HG03575 (cell line): ENCODE results near the gene ICA1L.

ENCODE experiments used
- ATAC-seq: cut with Tn5 transposase; IDR thresholded peaks from one replicate; pipeline ENCODE4 v1.9.1; 2021; ENCODE audit not compliant: unreplicated experiment, insufficient number of reproducible peaks, low FRiP score; ENCODE audit errors: extremely low read depth

ICA1L gene

DNA sequence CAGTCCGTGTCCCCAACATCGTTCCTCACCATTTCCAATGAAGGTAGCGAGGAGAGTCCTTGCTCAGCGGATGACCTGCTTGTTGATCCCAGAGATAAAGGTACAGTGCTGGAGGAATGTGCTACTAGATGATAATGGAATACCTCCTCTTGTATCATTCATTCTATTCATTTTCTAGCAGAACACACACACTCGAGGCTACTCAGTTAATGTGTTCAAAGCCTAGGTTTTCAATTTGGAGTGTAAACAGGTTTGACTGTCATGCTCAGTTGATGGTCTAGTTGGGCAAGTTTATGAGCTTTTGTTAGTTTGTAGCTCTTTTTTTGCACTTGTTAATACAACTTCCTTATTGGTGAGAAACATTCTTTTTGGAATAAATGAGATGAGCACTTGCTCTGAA, 114.2 kb downstream of the ICA1L start:
- ATAC-seq: no peak

GRCh38 chr2:202756598-202756997, 115.0 kb downstream of the ICA1L start:
- ATAC-seq: no peak

DNA sequence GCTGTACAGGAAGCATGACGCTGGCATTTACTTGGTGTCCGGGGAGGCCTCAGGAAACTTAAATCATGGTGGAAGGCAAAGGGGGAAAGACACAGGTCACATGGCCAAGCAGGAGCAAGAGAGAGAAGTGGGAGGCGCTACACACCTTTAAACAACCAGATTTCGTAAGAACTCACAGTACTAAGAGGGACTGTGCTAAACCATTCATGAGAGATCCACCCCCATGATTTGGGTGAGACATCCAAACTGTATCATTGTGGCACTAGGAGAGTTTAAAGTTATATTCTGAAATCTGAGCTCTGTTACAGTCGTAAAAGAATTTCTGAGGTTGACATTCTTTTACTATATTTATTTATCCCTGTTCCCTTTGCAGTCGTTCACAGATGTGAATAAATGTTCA, 116.6 kb downstream of the ICA1L start:
- ATAC-seq: no peak

- ATAC-seq: no peak
These were observed 119.5 kb downstream of the ICA1L start for GRCh38 chr2:202752071-202752470.

- no peak for ATAC-seq
These were observed 120.7 kb downstream of the ICA1L start for GRCh38 chr2:202750763-202751427.

GRCh38 chr2:202749477-202749876, 122.1 kb downstream of the ICA1L start:
- ATAC-seq: no peak

DNA sequence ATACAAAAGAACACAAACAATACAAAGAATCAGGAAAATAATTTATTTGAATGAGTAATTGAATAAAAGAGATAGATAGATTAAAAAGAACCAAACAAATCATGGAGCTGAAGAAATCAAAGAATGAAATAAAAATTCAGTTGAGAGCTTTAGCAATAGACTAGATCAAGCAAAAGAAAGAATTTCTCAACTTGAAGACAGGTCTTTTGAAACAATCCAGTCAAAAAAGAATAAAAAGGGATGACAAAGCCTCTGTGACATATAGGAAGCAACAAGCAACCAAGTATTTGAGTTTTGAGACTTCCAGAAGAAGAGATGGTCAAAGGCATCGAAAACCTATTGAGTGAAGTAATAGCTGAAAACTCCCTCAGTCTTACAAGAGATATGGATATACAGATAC, 128.0 kb downstream of the ICA1L start:
- no peak for ATAC-seq

DNA sequence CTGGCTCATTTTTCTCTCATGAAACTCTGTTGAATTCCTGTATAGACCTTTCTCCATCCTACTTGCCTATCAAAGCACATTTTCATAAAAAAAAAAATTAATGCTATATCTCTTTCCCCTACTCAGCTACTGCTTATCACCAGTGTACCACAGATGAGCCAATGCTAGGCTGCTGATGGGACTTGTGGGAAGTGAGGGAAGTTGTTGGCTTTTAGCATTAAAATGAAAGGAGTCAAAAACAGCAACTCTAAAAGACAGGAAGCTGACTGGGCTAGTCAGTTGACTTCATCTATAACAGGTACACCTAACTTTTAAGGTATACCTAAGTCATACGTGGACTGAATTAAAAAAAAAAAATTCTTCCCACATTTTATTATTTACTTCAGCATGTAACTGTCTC, 134.7 kb downstream of the ICA1L start:
- no peak for ATAC-seq

GRCh38 chr2:202726070-202726469, 145.5 kb downstream of the ICA1L start:
- ATAC-seq: no peak

- ATAC-seq: no peak
These were observed 147.8 kb downstream of the ICA1L start for GRCh38 chr2:202723746-202724145.
